HEK293 (cell line): ENCODE results near the gene CYTL1.

ENCODE experiments used
- CTCF ChIA-PET: fragments of 350-600 bp; formaldehyde crosslinking; extraction: SDS; loops from one replicate; lab custom pipeline; 2021; ENCODE audit warnings: antibody characterized with exemption; lab: Yijun Ruan, JAX
- POLR2A ChIA-PET: fragments of 300-600 bp; formaldehyde crosslinking; extraction: SDS; loops from one replicate; lab custom pipeline; 2020; ENCODE audit warnings: antibody characterized with exemption, inconsistent platforms; lab: Yijun Ruan, JAX
- H3K27ac ChIP-seq: fragments of 200-500 bp; sonication (Bioruptor generic); 2 replicates; pipeline ENCODE4 v1.5.1; 2014; ENCODE audit warnings: low read depth, low read length, control low read depth, inconsistent platforms; ENCODE audit errors: extremely low read depth
- H3K36me3 ChIP-seq, 2 experiments: fragments of 200-500 bp in 1 of 2; sonication (Bioruptor generic) in 1 of 2; 1 replicate in 1 of 2; 2 replicates in 1 of 2; pipeline ENCODE4 v1.5.1; 2014 to 2017; ENCODE audit warnings: inconsistent platforms in 2 of 2, low read length in 2 of 2; ENCODE audit not compliant: control insufficient read depth in 2 of 2, insufficient read depth in 1 of 2
- H3K4me1 ChIP-seq: fragments of 200-500 bp; sonication (Bioruptor generic); 2 replicates; pipeline ENCODE4 v1.5.1; 2014; ENCODE audit warnings: mild to moderate bottlenecking, low read length, inconsistent platforms; ENCODE audit not compliant: control insufficient read depth, insufficient read depth
- H3K4me3 ChIP-seq: 2 replicates; pipeline ENCODE4 v1.5.1; 2011; ENCODE audit warnings: low read depth, mild to moderate bottlenecking, control low read depth, low read length, moderate library complexity
- H3K9me3 ChIP-seq: fragments of 200-500 bp; sonication (Bioruptor generic); 2 replicates; pipeline ENCODE4 v1.5.1; 2014; ENCODE audit warnings: low read depth, low read length, inconsistent platforms; ENCODE audit not compliant: control insufficient read depth, insufficient read depth
- CTCF ChIP-seq: fragments of 450-650 bp; formaldehyde crosslinking; IDR thresholded peaks from 2 replicates; pipeline ENCODE4 v1.5.1; 2016; ENCODE audit warnings: missing biosample characterization, missing genetic modification characterization
- HOXC10 ChIP-seq: sonication (generic); formaldehyde crosslinking; IDR thresholded peaks from 2 replicates; pipeline ENCODE4 v1.8.1; 2023; ENCODE audit warnings: mild to moderate bottlenecking, missing genetic modification reagents
- SETDB1 ChIP-seq: IDR thresholded peaks from one replicate; pipeline ENCODE4 v1.6.1; 2017; ENCODE audit warnings: mild to moderate bottlenecking, low read length, moderate library complexity, mixed read lengths; ENCODE audit not compliant: insufficient read length
- ZFP3 ChIP-seq: fragments of 450-650 bp; formaldehyde crosslinking; IDR thresholded peaks from 2 replicates; pipeline ENCODE4 v1.5.1; 2016; ENCODE audit warnings: low read depth, missing biosample characterization, missing genetic modification characterization
- ZFP41 ChIP-seq: fragments of 450-650 bp; formaldehyde crosslinking; IDR thresholded peaks from 2 replicates; pipeline ENCODE4 v1.5.1; 2016; ENCODE audit warnings: missing biosample characterization, missing genetic modification characterization, borderline replicate concordance
- ZNF138 ChIP-seq: fragments of 450-650 bp; formaldehyde crosslinking; IDR thresholded peaks from 2 replicates; pipeline ENCODE4 v1.5.1; 2016; ENCODE audit warnings: missing biosample characterization, missing genetic modification characterization, borderline replicate concordance
- ZNF184 ChIP-seq: fragments of 450-650 bp; IDR thresholded peaks from 2 replicates; pipeline ENCODE4 v1.5.1; 2018; ENCODE audit warnings: missing biosample characterization, mild to moderate bottlenecking, missing genetic modification characterization
- ZNF248 ChIP-seq: fragments of 450-650 bp; formaldehyde crosslinking; IDR thresholded peaks from 2 replicates; pipeline ENCODE4 v1.5.1; 2017; ENCODE audit warnings: missing biosample characterization, missing genetic modification characterization
- ZNF311 ChIP-seq: fragments of 450-650 bp; formaldehyde crosslinking; IDR thresholded peaks from 2 replicates; pipeline ENCODE4 v1.5.1; 2017; ENCODE audit warnings: missing biosample characterization, missing genetic modification characterization, borderline replicate concordance
- ZNF335 ChIP-seq: fragments of 450-650 bp; formaldehyde crosslinking; conservative IDR thresholded peaks from 2 replicates; pipeline ENCODE4 v1.5.1; 2016; ENCODE audit warnings: missing biosample characterization, missing genetic modification characterization
- ZNF341 ChIP-seq: fragments of 450-650 bp; formaldehyde crosslinking; IDR thresholded peaks from 2 replicates; pipeline ENCODE4; 2016; ENCODE audit warnings: low read depth, missing biosample characterization, missing genetic modification characterization
- ZNF449 ChIP-seq: fragments of 450-650 bp; formaldehyde crosslinking; IDR thresholded peaks from 2 replicates; pipeline ENCODE4 v1.5.1; 2017; ENCODE audit warnings: missing biosample characterization, mild to moderate bottlenecking, missing genetic modification characterization, moderate library complexity
- ZNF488 ChIP-seq: fragments of 450-650 bp; formaldehyde crosslinking; IDR thresholded peaks from 2 replicates; pipeline ENCODE4 v1.5.1; 2016; ENCODE audit warnings: missing biosample characterization, missing genetic modification characterization
- ZNF510 ChIP-seq: fragments of 450-650 bp; formaldehyde crosslinking; IDR thresholded peaks from 2 replicates; pipeline ENCODE4 v1.5.1; 2018; ENCODE audit warnings: mild to moderate bottlenecking, missing genetic modification characterization, missing biosample characterization; ENCODE audit not compliant: insufficient replicate concordance
- ZNF521 ChIP-seq: fragments of 450-650 bp; formaldehyde crosslinking; IDR thresholded peaks from 2 replicates; pipeline ENCODE4 v1.5.1; 2017; ENCODE audit warnings: missing biosample characterization, mild to moderate bottlenecking, missing genetic modification characterization
- ZNF530 ChIP-seq: fragments of 450-650 bp; formaldehyde crosslinking; IDR thresholded peaks from 2 replicates; pipeline ENCODE4 v1.5.1; 2016; ENCODE audit warnings: low read depth, missing biosample characterization, missing genetic modification characterization
- ZNF544 ChIP-seq: fragments of 450-650 bp; formaldehyde crosslinking; IDR thresholded peaks from 2 replicates; pipeline ENCODE4 v1.5.0; 2017; ENCODE audit warnings: missing biosample characterization, missing genetic modification characterization
- ZNF548 ChIP-seq: fragments of 450-650 bp; formaldehyde crosslinking; IDR thresholded peaks from 2 replicates; pipeline ENCODE4 v1.5.1; 2016; ENCODE audit warnings: missing biosample characterization, missing genetic modification characterization
- ZNF585B ChIP-seq: fragments of 450-650 bp; formaldehyde crosslinking; IDR thresholded peaks from 2 replicates; pipeline ENCODE4 v1.5.1; 2016; ENCODE audit warnings: missing biosample characterization, missing genetic modification characterization
- ZNF645 ChIP-seq: fragments of 450-650 bp; formaldehyde crosslinking; IDR thresholded peaks from 2 replicates; pipeline ENCODE4; 2016; ENCODE audit warnings: missing biosample characterization, missing genetic modification characterization
- ZNF654 ChIP-seq: fragments of 450-650 bp; formaldehyde crosslinking; IDR thresholded peaks from 2 replicates; pipeline ENCODE4 v1.5.1; 2016; ENCODE audit warnings: low read depth, missing biosample characterization, missing genetic modification characterization
- ZNF747 ChIP-seq: fragments of 450-650 bp; formaldehyde crosslinking; IDR thresholded peaks from 2 replicates; pipeline ENCODE4 v1.5.1; 2016; ENCODE audit warnings: missing biosample characterization, missing genetic modification characterization
- ZSCAN18 ChIP-seq: fragments of 450-650 bp; formaldehyde crosslinking; IDR thresholded peaks from 2 replicates; pipeline ENCODE4 v1.5.1; 2016; ENCODE audit warnings: missing biosample characterization, missing genetic modification characterization
- ZSCAN30 ChIP-seq: fragments of 450-650 bp; IDR thresholded peaks from 2 replicates; pipeline ENCODE4 v1.5.1; 2018; ENCODE audit warnings: missing biosample characterization, mild to moderate bottlenecking, missing genetic modification characterization, moderate library complexity

The CYTL1 gene

GRCh38 chr4:5048721-5049120, 29.5 kb upstream of the CYTL1 start:
- Histone ChIP-seq H3K4me1 (no peaks in the 10 kb centered on the region), H3K9me3 (no peaks in the 10 kb centered on the region), H3K27ac (no peak overlapping the region), H3K4me3 (no peak overlapping the region), H3K36me3 (no peaks in the 10 kb centered on the region)
- TF ChIP-seq SETDB1 (no peak), CTCF (tag by site-specific recombination) (no peak), ZNF521 (no peak), HOXC10 (CRISPR knock-in tag) (no peak), ZSCAN30 (tag by site-specific recombination) (no peak), ZNF341 (tag by site-specific recombination) (no peak)
- CTCF ChIA-PET = interaction anchor here (1.0 kb wide), 1 partner anchor 351 kb away, joined by 3 read pairs; no protein-coding TSS in a partner anchor
- POLR2A ChIA-PET = interaction anchor here (0.6 kb wide), 1 partner anchor 459 kb away, joined by 4 read pairs; no protein-coding TSS in a partner anchor

- no peak for TF ChIP-seq ZFP3
- no peak for TF ChIP-seq ZNF510 (tag by site-specific recombination)
- TF ChIP-seq ZNF544 = no peak
- peak; percentile 62 for TF ChIP-seq ZNF585B
- no peak overlapping the region for H3K4me3 ChIP-seq
- H3K36me3 ChIP-seq = no peaks in the 10 kb centered on the region
- ChIA-PET CTCF (no interaction called here), POLR2A (no interaction called here)
- H3K9me3 ChIP-seq = no peaks in the 10 kb centered on the region
- peaks cover 6% of the 10 kb centered on the region; the same call in 1 of the 2 replicates for H3K4me1 ChIP-seq
- H3K27ac ChIP-seq = no peak overlapping the region
Observed at GRCh38 chr4:5045097-5045496, 25.8 kb upstream of the CYTL1 start.

- peaks cover 6% of the 10 kb centered on the region; the same call in 1 of the 2 replicates for H3K4me1 ChIP-seq
- CTCF ChIA-PET = no interaction called here
- H3K27ac ChIP-seq = no peak overlapping the region
- H3K9me3 ChIP-seq = no peaks in the 10 kb centered on the region
- no peak overlapping the region for H3K4me3 ChIP-seq
- POLR2A ChIA-PET = no interaction called here
- no peaks in the 10 kb centered on the region for H3K36me3 ChIP-seq
- TF ChIP-seq ZNF747 (tag by site-specific recombination) (no peak), ZNF248 (tag by site-specific recombination) (no peak), ZNF548 (tag by site-specific recombination) (no peak), ZNF654 (tag by site-specific recombination) (no peak), ZFP41 (no peak)
Observed at GRCh38 chr4:5044341-5044740, 25.1 kb upstream of the CYTL1 start.

GRCh38 chr4:5043579-5043978, 24.3 kb upstream of the CYTL1 start:
- H3K4me1 ChIP-seq = peaks cover 6% of the 10 kb centered on the region; the same call in 1 of the 2 replicates
- POLR2A ChIA-PET = interaction anchor here (0.5 kb wide), 1 partner anchor 532 kb away, joined by 4 read pairs; no protein-coding TSS in a partner anchor
- no peaks in the 10 kb centered on the region for H3K36me3 ChIP-seq
- CTCF ChIA-PET = no interaction called here
- H3K9me3 ChIP-seq = no peaks in the 10 kb centered on the region
- H3K4me3 ChIP-seq = no peak overlapping the region
- H3K27ac ChIP-seq = no peak overlapping the region
- TF ChIP-seq ZNF184 (tag by site-specific recombination) (no peak), ZNF488 (tag by site-specific recombination) (no peak), ZNF645 (tag by site-specific recombination) (no peak), ZNF335 (tag by site-specific recombination) (no peak), ZNF449 (tag by site-specific recombination) (no peak), ZSCAN18 (tag by site-specific recombination) (no peak), ZNF530 (tag by site-specific recombination) (no peak), ZNF138 (tag by site-specific recombination) (no peak), ZNF311 (tag by site-specific recombination) (no peak)
